Stimulated activated naive CD4-positive, alpha-beta T cell (primary cell): Measurements from ENCODE around the gene FBXO31.
A peak's percentile ranks its signal among the peaks of the same experiment; 100 is the strongest.

ENCODE experiments used
- DNase-seq, 6 experiments: peaks; one replicate each; lab custom pipeline; 2025; lab: John Stamatoyannopoulos, UW

Gene FBXO31

DNA sequence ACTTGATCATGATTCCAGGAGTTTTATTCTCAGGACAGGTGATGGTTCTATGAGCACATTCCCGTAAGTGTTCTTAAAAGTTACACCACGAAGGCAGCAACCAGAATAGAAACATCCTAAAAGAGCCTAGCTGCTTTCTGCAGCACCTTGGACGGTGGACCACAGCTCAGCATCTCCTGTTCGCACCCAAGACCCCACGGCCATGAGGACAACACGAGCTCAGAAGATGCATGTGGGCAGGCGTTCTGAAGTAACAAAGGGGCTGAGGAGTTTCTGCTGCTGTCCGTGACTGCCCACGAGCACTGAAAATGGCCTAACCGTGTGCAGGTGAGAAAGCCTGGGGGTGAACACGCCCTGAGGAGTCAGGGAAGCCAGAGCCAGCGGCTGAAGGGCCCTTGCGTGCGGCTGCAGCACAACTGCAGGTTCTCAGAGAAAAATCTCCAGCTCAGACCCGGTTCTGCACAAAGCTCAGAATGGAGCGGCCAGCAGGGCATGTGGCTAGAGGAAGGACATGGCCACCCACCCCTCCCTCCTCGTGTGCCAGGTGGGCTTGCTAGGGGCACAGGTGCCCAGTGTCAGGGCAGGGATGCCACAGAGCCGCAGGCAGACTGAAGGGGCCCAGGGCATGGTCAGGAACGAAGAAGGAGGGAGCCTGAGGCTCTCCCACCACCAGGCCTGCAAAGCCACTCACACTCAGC, 55.6 kb downstream of the FBXO31 start:
- no peak for DNase-seq

DNA sequence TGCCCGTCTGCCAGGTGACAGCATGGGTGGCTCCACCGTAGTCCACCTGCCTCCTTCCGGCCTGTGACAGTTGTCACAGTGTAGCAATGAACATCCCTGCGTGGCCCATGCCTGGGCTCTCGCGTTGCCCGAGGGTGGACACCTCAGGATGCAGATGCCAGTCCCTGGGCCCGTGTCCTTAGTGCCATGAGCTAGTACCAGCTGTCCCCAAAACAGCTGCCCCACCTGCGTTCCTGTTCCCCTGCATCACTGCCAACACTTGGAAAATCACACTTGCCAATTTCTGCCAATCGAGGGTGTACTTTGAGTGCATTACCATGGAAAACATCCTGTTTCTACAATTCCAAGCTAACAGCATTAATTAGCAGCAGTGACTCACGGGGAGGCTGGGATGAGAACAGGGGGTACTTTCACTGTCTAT, 57.4 kb downstream of the FBXO31 start:
- no peak for DNase-seq

DNA sequence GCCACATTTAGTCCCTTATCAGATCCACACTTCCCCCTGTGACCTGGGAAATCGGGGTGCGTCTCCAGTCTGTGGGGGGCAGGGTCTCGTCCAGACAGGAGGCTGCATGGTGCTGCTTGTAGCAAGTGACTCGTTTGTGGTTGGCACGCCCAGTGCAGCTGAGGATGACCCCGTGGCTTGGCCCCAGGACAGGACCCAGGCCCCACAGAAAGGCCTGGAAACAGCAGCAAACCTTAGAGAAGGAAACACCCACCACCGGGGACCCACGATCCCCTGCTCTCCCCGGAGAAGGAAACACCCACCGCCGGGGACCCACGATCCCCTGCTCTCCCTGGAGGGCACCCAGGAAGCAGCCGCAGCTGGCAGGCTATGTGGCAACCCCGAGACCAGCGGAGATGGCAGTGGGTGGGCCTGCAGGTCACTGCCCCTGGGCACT, 58.1 kb downstream of the FBXO31 start:
- DNase-seq, result no peak

DNA sequence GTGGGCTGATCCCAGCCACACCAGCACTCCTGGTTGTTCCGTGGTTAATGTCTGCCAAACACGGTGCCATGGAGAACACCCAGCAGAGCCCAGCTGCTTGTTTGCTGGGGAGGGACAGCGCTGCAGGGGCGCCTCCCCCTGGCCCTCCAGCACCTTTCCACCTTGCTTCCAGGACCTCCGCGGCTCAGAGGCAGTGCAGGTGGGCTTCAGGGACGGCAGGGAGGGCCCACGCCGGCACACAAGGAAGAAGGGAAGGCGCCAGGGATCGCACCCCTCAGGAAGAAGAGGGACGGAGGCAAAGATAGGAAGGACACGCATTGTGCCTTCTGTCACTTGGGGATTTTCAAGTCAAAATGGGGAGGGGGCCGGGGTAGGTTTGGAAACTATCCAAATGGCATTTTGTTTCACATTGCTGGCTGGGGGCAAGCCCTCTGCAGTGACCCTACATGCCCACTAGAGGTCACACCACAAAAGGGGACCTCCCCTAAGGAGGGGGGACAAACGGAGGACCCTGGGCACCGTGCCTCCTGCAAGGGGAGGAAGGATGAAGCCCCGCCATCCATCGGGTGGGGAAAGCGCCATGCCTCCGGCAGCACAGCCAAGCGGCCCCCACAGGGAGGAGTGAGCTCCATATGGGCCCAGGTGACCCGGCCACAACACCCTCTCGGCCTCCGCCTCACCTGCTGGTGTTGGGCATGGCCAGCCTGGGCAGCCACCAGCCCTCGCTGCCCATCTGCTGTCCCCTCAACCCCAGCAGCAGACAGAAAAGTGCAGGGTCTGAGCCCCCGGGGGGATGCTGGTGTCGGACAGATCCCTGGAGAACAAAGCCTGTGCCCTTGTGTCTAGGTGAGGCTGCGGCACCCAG, 58.9 kb downstream of the FBXO31 start:
- DNase-seq, result peak in 5 of 6 experiments; percentile 15 to 56 (median 33)

DNA sequence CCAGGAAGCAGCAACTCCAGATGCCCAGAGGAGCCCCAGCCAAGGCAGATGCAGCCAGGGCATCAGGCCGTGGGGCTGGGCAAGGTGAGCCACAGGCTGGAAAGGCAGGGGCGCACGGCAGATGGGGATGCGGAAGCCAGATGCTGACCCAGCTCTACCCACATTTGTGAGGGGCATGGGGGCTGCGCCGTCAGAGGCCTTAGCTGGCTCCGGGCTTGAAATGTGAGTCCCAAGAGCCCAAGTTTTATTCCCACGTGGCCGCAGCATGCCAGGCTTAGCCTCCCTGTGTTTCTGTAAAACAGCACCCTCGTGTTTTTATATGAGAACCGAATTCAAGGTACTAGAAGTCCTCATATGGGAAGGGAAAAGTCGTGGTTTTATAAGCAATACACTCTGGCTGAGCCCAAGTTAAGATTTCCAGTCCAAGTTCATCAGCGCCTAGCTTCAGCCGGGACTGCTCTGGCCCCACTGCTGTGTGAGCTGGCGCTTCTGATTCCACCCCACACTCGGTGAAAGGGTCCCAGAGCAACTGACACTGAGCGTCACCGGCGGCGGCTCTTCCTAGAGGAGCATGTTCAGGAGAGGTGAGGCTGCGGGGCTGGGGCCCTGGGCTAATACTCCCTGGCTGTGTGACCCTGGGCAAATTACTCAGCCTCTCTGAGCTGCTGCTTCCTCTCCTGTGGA, 59.7 kb downstream of the FBXO31 start:
- DNase-seq, result no peak

DNA sequence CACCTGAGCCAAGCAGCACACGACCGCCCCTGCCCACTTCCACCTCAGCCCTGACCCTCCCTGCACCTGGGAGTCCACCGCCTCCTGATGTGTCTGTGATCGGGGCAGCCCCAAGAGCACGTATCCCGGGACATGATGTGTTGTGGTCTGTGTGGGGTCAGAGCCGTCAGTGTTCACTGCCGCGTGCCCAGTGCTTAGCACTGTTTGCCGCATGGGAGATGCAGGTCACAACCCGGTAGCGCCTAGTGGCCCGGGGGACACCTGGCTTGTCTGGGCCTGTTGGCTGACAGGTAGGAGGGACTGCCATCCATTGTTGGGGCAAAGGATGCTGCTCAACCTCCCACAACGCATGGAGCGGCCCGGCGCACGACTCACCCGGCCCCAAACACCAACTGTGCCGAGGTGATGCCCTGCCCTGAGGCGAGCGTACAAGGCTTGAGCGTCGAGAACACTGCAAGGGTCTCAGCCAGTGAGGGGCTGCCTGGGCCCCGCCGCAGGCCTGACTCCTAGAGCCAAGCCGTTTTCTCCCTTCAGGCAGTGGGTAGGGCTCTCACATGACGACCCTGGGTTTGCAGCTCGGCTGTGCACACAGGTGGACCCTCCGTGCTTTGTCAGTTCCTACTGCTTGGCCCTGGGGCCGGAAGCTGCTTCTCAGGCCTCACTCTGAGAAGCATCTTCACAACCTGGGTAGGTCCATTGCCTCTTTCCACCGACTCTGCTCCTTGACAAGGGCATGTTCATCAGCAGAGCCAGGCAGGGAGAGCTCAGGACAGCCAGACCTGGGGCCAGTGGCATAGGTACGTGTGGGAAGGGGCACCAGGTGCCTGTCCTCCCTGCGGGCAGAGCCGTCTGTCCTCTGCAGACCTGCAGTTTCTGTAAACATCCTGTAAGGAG, 60.5 kb downstream of the FBXO31 start:
- DNase-seq, result no peak

DNA sequence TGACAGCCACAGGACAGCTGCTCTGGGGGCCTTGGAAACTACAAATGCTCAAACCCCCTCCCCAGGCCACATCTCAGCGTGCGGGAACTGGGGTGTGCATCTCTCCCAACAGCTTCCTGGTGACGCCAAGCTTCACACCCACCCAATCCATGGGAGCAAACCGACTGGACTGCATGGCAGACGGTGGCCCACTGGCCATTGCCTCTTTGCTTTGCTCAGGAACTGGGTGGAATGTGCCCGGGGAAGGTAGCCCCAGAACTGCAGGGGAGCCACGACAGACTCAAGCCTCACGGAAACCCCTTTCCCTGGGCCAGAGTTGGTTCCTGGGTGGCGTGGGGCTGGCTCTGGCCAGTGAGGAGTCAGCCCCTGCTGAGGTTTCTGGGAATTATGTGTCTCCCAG, 61.2 kb downstream of the FBXO31 start:
- no peak for DNase-seq

DNA sequence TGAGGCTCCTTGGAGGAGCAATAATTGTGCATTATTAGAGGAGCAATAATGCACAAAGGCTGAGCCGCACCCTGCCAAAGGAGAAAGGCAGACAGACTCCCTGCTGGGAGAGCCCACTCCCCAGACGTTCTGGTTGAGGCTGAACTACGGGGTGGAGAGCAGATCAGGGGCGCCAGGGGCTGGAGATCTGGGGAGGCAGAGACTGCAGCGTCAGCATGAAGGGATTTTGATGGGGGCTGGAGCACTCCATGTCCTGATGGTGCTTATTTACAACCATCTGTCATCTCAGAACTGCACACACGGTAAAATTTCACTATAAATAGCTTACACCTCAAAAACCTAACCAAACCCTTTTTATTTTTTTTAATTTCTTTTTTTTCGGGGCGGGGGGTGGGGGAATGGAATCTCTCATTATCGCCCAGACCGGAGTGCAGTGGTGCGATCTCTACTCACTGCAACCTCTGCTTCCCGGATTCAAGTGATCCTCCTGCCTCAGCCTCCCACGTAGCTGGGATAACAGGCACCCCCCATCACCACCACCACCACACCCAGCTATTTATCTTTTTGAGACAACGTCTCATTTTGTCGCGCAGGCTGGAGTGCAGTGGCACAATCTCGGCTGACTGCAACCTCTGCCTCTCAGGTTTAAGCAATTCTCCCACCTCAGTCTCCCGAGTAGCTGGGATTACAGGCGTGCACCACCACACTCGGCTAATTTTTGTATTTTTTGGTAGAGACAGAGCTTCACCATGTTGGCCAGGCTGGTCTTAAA, 62.1 kb downstream of the FBXO31 start:
- no peak for DNase-seq

DNA sequence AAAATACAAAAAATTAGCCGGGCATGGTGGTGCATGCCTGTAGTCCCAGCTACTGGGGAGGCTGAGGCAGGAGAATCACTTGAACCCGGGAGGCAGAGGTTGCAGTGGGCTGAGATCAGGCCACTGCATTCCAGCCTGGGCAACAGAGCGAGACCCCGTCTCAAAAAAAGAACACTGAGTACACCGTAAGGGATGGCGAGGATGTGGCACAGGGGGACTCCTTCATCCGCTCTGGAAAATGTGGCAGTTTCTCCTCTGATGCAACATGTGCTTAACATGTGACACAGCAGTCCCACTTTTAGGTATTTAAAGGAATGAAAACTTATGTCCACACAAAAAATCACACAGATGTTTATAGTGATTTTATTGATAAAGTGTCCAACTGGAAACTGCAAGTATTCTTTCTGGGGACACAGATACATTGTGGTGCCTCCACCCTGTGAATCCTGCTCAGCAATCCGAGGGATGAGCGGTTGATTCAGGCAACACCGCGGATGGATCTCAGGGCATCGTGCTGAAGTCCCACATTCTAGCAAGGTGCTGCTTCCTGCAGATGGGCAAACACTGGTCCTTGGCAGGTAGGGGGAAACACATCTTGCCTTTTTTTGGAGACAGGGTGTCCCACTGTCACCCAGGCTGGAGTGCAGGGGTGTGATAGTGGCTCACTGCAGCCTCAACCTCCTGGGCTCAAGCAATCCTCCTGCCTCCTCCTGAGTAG, 62.9 kb downstream of the FBXO31 start:
- no peak for DNase-seq

DNA sequence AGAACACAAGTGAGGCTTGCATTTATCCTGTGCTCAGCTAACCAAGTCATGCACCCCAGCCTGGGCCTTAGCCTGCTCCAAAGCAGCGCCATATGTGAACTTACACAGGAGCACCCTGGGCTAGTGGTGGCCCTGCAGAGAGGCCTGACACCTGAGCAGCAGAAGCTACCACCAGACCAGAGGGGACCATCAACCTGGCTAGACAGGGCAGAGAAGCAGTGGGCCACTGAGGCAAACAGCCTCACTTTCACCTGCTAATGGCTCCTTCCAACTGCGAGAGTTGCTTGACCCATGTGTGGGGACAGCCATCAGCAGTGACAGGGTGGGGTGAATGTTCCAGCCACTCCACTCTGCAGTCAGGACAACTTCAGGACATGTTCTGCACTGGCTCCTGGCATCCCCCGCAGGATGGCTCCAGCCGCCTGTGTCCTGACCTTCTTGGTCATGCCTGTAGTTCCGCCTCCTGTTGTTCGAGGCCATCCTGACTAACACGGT, 63.5 kb downstream of the FBXO31 start:
- no peak for DNase-seq

DNA sequence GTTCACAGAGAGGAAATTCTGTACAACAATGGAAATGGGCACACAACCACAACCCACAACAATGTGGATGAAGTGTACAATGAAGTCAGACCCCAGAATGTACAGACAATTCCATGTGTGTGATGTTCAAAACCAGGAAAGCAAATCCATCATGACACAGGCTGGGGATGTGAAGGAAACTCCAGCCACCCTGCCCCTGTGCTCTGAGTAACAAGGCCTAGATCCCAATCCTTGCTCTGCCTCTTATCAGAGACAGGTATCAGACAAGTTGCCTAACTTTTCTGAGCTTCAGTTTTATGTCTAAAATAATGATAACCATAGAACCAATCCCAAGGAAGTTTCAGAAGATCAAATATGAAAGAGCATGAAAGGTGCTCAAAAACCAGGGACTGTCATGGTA, 64.6 kb downstream of the FBXO31 start:
- DNase-seq, result no peak

DNA sequence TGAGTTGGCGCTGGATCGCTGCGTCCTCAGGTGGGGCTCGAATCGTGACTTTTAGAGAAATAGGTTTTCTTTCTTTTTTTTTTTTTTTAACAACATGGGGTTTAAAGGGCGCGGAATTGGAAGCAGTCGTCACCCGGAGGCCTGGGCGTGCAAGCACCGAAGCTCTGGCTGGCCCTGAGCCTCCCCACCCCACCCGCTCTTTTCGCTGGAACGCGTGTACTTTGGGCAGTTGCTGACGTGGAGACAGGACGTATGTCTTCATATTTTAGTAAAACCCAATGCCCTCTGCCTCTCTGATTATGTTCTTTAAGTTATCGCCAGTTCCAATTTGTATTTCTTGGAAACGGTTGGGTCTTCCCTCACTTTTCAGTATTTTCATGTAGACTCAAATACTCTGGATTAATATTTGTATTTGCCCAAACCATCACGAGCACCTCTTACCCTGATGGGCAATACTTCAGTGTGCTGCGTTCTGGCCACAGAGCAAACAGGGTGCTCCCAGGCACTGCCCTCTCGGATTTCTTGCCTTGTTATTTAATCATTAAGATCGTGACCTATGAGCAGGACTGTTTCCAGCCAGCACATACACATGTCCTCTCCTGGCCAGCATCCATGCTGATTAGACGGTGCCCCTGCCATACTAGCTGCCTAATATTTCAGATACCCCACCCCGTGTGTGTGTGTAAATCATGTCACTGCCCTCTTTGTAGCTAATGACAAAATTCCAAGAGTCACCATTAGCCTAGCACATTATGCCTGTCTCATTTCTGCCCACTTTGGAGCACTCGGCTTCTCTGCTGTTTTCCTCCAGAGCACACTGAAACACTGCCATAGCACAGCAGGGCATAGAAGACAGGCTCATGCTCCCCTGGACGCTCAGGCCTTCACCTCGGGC, 65.6 kb downstream of the FBXO31 start:
- DNase-seq, result peak in 2 of 6 experiments; percentile 39 to 47

DNA sequence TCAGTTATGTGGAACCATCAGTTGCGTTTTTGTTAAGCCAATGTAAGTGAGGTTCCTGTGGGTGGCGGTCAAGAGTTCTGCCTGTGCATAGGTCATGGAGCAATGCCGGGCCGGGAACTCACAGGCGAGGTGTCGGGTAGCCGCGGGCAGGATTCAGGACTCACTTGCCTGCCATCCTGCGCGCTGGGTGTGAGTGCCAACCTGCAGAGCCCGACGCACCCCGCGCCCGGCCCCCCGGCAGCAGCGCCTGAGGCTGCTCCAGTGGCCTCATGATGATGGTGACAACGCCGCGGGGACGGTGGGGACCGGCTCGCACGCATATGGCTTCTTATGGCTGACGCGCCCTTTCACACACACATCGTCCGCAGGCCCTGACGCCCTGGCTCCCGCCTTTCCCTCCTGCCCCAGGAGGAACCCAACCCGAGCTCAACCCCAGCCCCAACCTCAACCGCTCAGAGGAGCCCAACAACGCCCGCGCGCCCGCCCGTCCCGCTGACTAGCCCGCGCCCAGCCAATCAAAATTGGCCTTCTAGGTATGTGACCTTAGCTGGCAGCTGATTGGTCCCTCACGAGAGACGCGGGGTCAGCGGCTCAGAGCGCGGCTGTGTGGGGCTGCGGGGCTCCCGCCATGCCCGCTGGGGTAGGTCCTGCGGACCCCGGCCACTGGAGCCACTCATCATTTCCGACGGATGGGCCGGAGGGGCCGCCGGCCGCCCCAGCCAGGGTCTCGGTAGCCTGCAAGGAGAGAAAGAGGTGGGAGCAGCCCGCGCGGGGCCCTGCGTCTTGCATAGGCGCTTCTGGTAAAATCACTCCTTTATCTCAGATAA, 66.4 kb downstream of the FBXO31 start, which contains the start of gene C16orf95:
Gene C16orf95, minus strand, starts transcription at position 470 of the 827 bp plus-strand sequence. Its CDS starts 150 bp downstream, at position 320.
- DNase-seq, result peak; percentile 90 to 98 (median 95)

DNA sequence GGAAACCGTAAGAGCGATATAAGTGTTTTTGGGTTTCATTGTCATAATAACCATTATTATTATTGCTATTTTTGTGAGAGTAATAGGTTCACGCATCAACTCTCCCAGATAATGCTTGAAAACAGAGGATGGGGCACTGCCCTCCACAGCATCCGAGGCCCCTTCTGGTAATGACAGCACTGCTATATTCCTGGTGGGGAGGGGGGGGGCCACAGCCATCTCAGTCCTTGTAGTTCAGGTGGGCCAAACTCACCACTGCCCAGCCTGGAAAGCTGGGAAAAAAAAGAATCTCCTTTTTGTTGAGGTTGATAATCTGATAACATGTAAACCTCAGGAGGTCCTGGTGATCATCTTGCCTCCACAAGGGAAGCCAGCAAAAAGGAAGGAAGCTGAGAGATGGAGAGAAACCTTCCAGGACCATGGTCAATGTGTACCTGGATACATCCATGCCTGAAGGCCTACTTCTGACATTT, 67.1 kb downstream of the FBXO31 start:
- DNase-seq, result no peak

DNA sequence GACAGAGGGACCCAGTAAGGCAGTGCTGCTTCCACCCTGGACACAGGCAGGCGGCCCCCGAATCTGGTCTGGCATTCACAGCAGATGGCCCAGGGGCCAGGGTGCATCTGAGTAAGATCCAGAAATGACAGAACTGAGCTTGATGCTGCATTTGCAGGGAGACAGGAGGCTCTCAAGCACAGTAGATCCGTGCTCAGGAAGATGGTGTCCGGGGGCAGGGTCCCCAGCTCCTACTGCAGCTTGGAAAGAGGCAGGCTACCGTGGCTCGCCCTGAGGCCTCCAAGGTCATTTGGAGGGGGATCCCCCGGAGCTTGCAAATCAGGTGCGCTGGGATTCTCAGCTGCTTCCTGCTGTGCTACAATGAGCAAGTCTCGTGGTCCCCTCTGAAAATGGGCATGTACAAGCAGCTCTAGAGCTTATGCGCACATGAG, 68.6 kb downstream of the FBXO31 start:
- DNase-seq, result no peak

DNA sequence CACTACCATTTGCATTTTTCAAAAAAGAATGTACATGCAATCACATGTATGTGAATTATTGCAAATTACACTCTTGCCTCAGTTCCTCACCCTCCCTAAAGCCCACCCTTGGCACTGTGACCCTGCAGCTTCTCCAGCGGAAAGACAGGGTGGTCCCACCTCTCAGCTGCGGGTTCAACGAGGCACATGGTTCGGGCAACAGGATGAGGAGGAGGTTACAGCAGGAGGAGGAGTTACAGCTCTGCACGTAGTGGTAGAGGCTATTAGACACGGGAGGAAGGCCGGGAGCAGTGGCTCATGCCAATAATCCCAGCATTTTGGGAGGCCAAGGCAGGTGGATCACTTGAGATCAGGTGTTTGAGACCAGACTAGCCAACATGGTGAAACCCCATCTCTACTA, 71.6 kb downstream of the FBXO31 start:
- DNase-seq, result no peak

DNA sequence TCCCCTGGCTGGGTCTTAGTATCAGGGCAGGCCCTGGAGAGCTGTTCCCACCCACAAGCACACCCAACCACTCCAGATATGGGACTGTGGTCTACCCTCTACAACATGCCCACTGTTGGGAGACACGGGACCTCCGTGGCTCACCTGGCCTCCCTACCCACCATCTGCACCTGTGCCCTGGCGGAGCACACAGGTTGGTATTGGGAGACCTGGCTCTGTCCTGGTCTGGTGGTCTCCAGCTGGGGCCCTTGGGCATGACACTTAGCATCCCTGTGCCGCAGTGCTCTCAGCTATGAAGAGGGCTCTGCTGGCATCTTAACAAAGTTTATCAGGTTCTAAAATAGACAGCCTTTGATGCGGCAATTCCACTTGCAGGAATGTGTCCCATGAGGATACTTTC, 72.2 kb downstream of the FBXO31 start:
- DNase-seq, result no peak

DNA sequence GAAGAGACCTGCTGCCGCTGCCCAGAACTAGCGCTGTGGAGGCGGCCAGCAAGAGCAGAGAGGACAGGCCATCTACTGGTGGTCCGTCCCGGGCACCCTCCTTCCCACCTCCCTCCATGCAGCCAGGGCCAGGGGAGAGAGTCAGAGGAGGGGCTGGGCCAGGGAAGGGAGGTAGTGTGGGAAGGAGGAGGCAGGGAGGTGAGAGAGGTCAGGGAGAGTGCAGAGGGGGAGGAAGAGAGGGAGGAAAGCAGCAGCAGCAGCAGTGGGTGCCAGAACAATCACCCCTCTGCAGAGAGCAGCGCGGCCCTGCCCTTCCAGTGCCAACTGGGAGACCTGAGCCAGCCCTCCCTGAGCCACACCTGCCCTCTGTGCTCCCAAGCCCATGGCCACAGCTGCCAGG, 73.0 kb downstream of the FBXO31 start:
- DNase-seq, result no peak
